GM12878 (cell line): ENCODE results near the gene KHDC1. TPM values are rescaled to one million over a fixed set of nuclear protein-coding genes. Genes with fewer than 3 reads are reported as not detected.

Source experiments
- ATAC-seq: fragments of 200-7000 bp; cut with Tn5 transposase; 3 replicates; pipeline ENCODE4 v1.9.1; 2020; ENCODE audit warnings: mild to moderate bottlenecking, moderate library complexity
- BruUV-seq: library from RNA; stranded (reverse); fragments of 400-500 nt; replicated peaks from 2 replicates; lab custom pipeline; 2021; lab: Mats Ljungman, UMichigan
- CTCF ChIA-PET: fragments of 300-600 bp; sonication (Branson Sonifier 250); formaldehyde crosslinking; extraction: SDS; loops from one replicate; lab custom pipeline; 2021; ENCODE audit warnings: inconsistent platforms; lab: Yijun Ruan, JAX
- POLR2A ChIA-PET: fragments of 350-600 bp; formaldehyde crosslinking; extraction: SDS; loops from one replicate; lab custom pipeline; 2021; ENCODE audit warnings: inconsistent platforms; lab: Charles Lee
- RAD21 ChIA-PET: fragments of 300-600 bp; sonication (Branson Sonifier 250); formaldehyde crosslinking; loops from one replicate; lab custom pipeline; 2023; ENCODE audit warnings: antibody characterized with exemption; ENCODE audit not compliant: unreplicated experiment; lab: Charles Lee
- SMC1A ChIA-PET: fragments of 300-600 bp; sonication (Branson Sonifier 250); formaldehyde crosslinking; loops from one replicate; lab custom pipeline; 2023; ENCODE audit not compliant: unreplicated experiment, uncharacterized antibody; lab: Charles Lee
- DNase-seq: peaks from one replicate; pipeline ENCODE4 v3.0.0-alpha.2; 2011; ENCODE audit warnings: low read depth, low spot score
- FAIRE-seq: peaks from 3 replicates; lab custom pipeline; 2011; peaks lifted over from hg19 to GRCh38; lab: Jason Lieb, UNC
- H2AFZ ChIP-seq: 2 replicates; pipeline ENCODE4 v1.6.0; 2011; ENCODE audit warnings: low read depth, low read length, control low read depth; ENCODE audit not compliant: control insufficient read depth
- H3K27ac ChIP-seq: 2 replicates; pipeline ENCODE4 v1.5.1; 2011; ENCODE audit warnings: control low read depth; ENCODE audit not compliant: control insufficient read depth, insufficient read depth
- H3K27me3 ChIP-seq, 2 experiments: replicated peaks in 1 of 2; 2 replicates each; pipeline versions ENCODE4 v1.6.0 to v1.6.1; 2011; ENCODE audit warnings: low read length in 1 of 2; ENCODE audit not compliant: control insufficient read depth in 2 of 2, insufficient read depth in 2 of 2
- H3K36me3 ChIP-seq, 2 experiments: 2 replicates each; pipeline ENCODE4 v1.5.1; 2011; ENCODE audit warnings: low read length in 1 of 2; ENCODE audit not compliant: control insufficient read depth in 2 of 2, insufficient read depth in 2 of 2
- H3K4me1 ChIP-seq: 2 replicates; pipeline ENCODE4 v1.6.1; 2011; ENCODE audit warnings: mild to moderate bottlenecking, low read length, moderate library complexity, mixed read lengths; ENCODE audit not compliant: control insufficient read depth, insufficient read depth
- H3K4me2 ChIP-seq: 2 replicates; pipeline ENCODE4 v1.6.0; 2011; ENCODE audit warnings: control low read depth; ENCODE audit not compliant: control insufficient read depth, insufficient read depth
- H3K4me3 ChIP-seq: fragments of 200-600 bp; sonication (generic); 2 replicates; pipeline ENCODE4 v1.5.1; 2016
- H3K79me2 ChIP-seq: 2 replicates; pipeline ENCODE4 v1.6.0; 2011; ENCODE audit warnings: low read length; ENCODE audit not compliant: control insufficient read depth, insufficient read depth
- H3K9ac ChIP-seq: 2 replicates; pipeline ENCODE4 v1.8.0; 2011; ENCODE audit warnings: low read length, control low read depth, mixed read lengths; ENCODE audit not compliant: control insufficient read depth, insufficient read depth
- H3K9me3 ChIP-seq: replicated peaks from 3 replicates; pipeline ENCODE4 v1.5.1; 2011; ENCODE audit warnings: mild to moderate bottlenecking, low read length; ENCODE audit not compliant: control insufficient read depth, insufficient read depth
- H4K20me1 ChIP-seq: 2 replicates; pipeline ENCODE4 v1.6.0; 2011; ENCODE audit not compliant: control insufficient read depth, insufficient read depth
- BHLHE40 ChIP-seq, 2 experiments: fragments of 450-650 bp in 1 of 2; IDR thresholded peaks; 2 replicates each; pipeline ENCODE4 v1.6.1; 2011 to 2017; ENCODE audit warnings: low read depth in 2 of 2, borderline replicate concordance in 1 of 2, improper control_type of control experiment in 1 of 2, low read length in 1 of 2, mild to moderate bottlenecking in 1 of 2
- JUND ChIP-seq: IDR thresholded peaks from 2 replicates; pipeline ENCODE4 v1.6.1; 2012; ENCODE audit warnings: low read depth, mild to moderate bottlenecking, low read length, improper control_type of control experiment, moderate library complexity
- MEF2B ChIP-seq: fragments of 450-650 bp; IDR thresholded peaks from 2 replicates; pipeline ENCODE4 v1.6.1; 2018; ENCODE audit warnings: mild to moderate bottlenecking, moderate library complexity; ENCODE audit not compliant: partially characterized antibody, poor library complexity, severe bottlenecking
- MYB ChIP-seq: fragments of 150-350 bp; IDR thresholded peaks from 2 replicates; pipeline ENCODE4 v1.6.1; 2014; ENCODE audit warnings: mild to moderate bottlenecking, low read depth, low read length, borderline replicate concordance
- RELA ChIP-seq: fragments of 450-650 bp; IDR thresholded peaks from 2 replicates; pipeline ENCODE4 v1.8.0; 2014; ENCODE audit warnings: borderline replicate concordance; ENCODE audit not compliant: partially characterized antibody
- SIX5 ChIP-seq: IDR thresholded peaks from 2 replicates; pipeline ENCODE4 v1.6.1; 2011; ENCODE audit warnings: mild to moderate bottlenecking, low read depth, low read length, moderate library complexity; ENCODE audit not compliant: severe bottlenecking
- SMC3 ChIP-seq: IDR thresholded peaks from 2 replicates; pipeline ENCODE4 v1.6.1; 2011; ENCODE audit warnings: low read length, improper control_type of control experiment, borderline replicate concordance
- SP1 ChIP-seq: IDR thresholded peaks from one replicate; pipeline ENCODE4 v1.6.1; 2011; ENCODE audit warnings: low read depth, low read length
- SREBF2 ChIP-seq: IDR thresholded peaks from 2 replicates; pipeline ENCODE4 v1.6.1; 2012; ENCODE audit warnings: mild to moderate bottlenecking, low read length
- WGBS: methylation state at CpG from one replicate; pipeline ENCODE4 v1.1.6; 2016; ENCODE audit warnings: low lambda C conversion rate; ENCODE audit not compliant: insufficient replicate concordance, insufficient coverage; ENCODE audit errors: missing lambda C conversion rate; 5-methylcytosine and 5-hydroxymethylcytosine counted together
- in situ Hi-C: fragments of 300-500 bp; cut with MboI; formaldehyde crosslinking; loops from 9 replicates; pipeline ENCODE4 v1.14.3; 2018; ENCODE audit warnings: mixed read lengths
- intact Hi-C: fragments of 100-400 bp; cut with micrococcal nuclease; formaldehyde crosslinking; loops from one replicate; pipeline ENCODE4 v1.14.2; 2022; ENCODE audit not compliant: unreplicated experiment
- polyA plus RNA-seq, 11 experiments: library from polyadenylated mRNA; depleted of rRNA in 4 of 11; unstranded in 6 of 11; stranded (reverse) in 5 of 11; fragments of >200 nt; fragmentation: Nextera tagmentation in 4 of 11; fragmentation: Illumina TruSeq in 1 of 11; extraction: Ambion mirVana in 4 of 11; extraction: Trizol in 1 of 11; gene quantifications; 1 replicate in 1 of 11; 2 replicates in 10 of 11; pipeline versions ENCODE4 v1.2.1 to v1.2.3, GENCODE V29; 2011 to 2016; ENCODE audit warnings: inconsistent platforms in 2 of 11, missing spikeins in 2 of 11, low read depth in 1 of 11
- total RNA-seq, 4 experiments: library from RNA; depleted of rRNA in 3 of 4; stranded (reverse); fragments of >200 nt in 3 of 4; fragmentation: Illumina TruSeq in 1 of 4; extraction: Trizol in 1 of 4; gene quantifications; 2 replicates each; pipeline versions ENCODE4 v1.2.1 to v1.2.3, GENCODE V29; 2013 to 2021
- TF ChIP-seq, protein P1 (sequence below): fragments of 450-650 bp; IDR thresholded peaks from 2 replicates; pipeline ENCODE4 v1.6.1; 2017; ENCODE audit warnings: mild to moderate bottlenecking
- TF ChIP-seq, protein P2 (sequence below): fragments of 450-650 bp; IDR thresholded peaks from 2 replicates; pipeline ENCODE4 v1.6.1; 2017; ENCODE audit warnings: borderline replicate concordance

KHDC1 gene
- total and polyA plus RNA-seq, 10 of the 15 experiments (the other 5 are each of a cell fraction or from before 2014, with no cell fraction given) = 3.3 to 8.7 (median 6.3) TPM

GRCh38 chr6:73302339-73302738, 39.3 kb upstream of the KHDC1 start:
- peaks cover 0 to 3% of the 10 kb centered on the region in 2 experiments; a peak in 2 of 4 replicates for H3K36me3 ChIP-seq
- 100% methylated on average over 2 of the region's 2 CpGs for WGBS
- ChIA-PET SMC1A (interaction anchor here (1.7 kb wide), 1 partner anchor 23 kb away, joined by 5 read pairs; no protein-coding TSS in a partner anchor), POLR2A (no interaction called here), RAD21 (no interaction called here), CTCF (no interaction called here)
- TF ChIP-seq, protein P1, sequence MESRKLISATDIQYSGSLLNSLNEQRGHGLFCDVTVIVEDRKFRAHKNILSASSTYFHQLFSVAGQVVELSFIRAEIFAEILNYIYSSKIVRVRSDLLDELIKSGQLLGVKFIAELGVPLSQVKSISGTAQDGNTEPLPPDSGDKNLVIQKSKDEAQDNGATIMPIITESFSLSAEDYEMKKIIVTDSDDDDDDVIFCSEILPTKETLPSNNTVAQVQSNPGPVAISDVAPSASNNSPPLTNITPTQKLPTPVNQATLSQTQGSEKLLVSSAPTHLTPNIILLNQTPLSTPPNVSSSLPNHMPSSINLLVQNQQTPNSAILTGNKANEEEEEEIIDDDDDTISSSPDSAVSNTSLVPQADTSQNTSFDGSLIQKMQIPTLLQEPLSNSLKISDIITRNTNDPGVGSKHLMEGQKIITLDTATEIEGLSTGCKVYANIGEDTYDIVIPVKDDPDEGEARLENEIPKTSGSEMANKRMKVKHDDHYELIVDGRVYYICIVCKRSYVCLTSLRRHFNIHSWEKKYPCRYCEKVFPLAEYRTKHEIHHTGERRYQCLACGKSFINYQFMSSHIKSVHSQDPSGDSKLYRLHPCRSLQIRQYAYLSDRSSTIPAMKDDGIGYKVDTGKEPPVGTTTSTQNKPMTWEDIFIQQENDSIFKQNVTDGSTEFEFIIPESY = no peak
- no peak for TF ChIP-seq RELA
- no peak for TF ChIP-seq SIX5
- TF ChIP-seq MYB = no peak
- TF ChIP-seq SP1 = no peak
- no peak for TF ChIP-seq SMC3
- no peak for TF ChIP-seq JUND
- TF ChIP-seq, protein P2, sequence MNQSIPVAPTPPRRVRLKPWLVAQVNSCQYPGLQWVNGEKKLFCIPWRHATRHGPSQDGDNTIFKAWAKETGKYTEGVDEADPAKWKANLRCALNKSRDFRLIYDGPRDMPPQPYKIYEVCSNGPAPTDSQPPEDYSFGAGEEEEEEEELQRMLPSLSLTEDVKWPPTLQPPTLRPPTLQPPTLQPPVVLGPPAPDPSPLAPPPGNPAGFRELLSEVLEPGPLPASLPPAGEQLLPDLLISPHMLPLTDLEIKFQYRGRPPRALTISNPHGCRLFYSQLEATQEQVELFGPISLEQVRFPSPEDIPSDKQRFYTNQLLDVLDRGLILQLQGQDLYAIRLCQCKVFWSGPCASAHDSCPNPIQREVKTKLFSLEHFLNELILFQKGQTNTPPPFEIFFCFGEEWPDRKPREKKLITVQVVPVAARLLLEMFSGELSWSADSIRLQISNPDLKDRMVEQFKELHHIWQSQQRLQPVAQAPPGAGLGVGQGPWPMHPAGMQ = no peak
- TF ChIP-seq SREBF2 = no peak
- TF ChIP-seq MEF2B = no peak
- TF ChIP-seq BHLHE40 (IDR thresholded peaks at IDR 0.05; ENCODE audit: borderline replicate concordance in 1 of 2, low read depth in 2 of 2, low read length in 1 of 2) = no peak
- no peak overlapping the region for H3K27ac ChIP-seq
- H3K79me2 ChIP-seq = no peaks in the 10 kb centered on the region
- H4K20me1 ChIP-seq = no peaks in the 10 kb centered on the region
- no peak overlapping the region for H3K4me2 ChIP-seq
- H3K27me3 ChIP-seq = no peaks in the 10 kb centered on the region
- intact Hi-C loops = no loop called here
- no peak overlapping the region for H3K9ac ChIP-seq
- in situ Hi-C loops = no loop called here
- BruUV-seq = no TSS peak
- no peak for FAIRE-seq
- peaks cover 6% of the 10 kb centered on the region; the same call in 1 of the 2 replicates for H3K4me1 ChIP-seq
- H3K4me3 ChIP-seq = no peak overlapping the region
- no peaks in the 10 kb centered on the region; the same call in 2 of the 3 replicates for H3K9me3 ChIP-seq
- H2AFZ ChIP-seq = no peak overlapping the region
- DNase-seq = no peak
- ATAC-seq = no peak
